GM23248 (cell line): ENCODE data around the gene SENP1. TPM values are rescaled to one million over a fixed set of nuclear protein-coding genes. Genes with fewer than 3 reads are reported as not detected.

Experiments
- DNase-seq: peaks from one replicate; pipeline ENCODE4 v3.0.0-alpha.2; 2015
- H2AFZ ChIP-seq: fragments of 200-600 bp; sonication (generic); 2 replicates; pipeline ENCODE4 v1.6.1; 2016; ENCODE audit warnings: antibody characterized with exemption
- H3F3A ChIP-seq: fragments of 200-600 bp; sonication (generic); 2 replicates; pipeline ENCODE4 v1.6.1; 2016; ENCODE audit warnings: mild to moderate bottlenecking, antibody characterized with exemption, mixed run types; ENCODE audit not compliant: insufficient read depth
- H3K27ac ChIP-seq: fragments of 200-600 bp; sonication (generic); 2 replicates; pipeline ENCODE4 v1.5.1; 2016; ENCODE audit warnings: mild to moderate bottlenecking
- H3K27me3 ChIP-seq: fragments of 200-600 bp; sonication (generic); replicated peaks from 2 replicates; pipeline ENCODE4 v1.6.1; 2016; ENCODE audit warnings: mild to moderate bottlenecking; ENCODE audit not compliant: insufficient read depth
- H3K36me3 ChIP-seq: fragments of 200-600 bp; sonication (generic); 2 replicates; pipeline ENCODE4 v1.6.1; 2016; ENCODE audit warnings: low read depth, mild to moderate bottlenecking
- H3K4me1 ChIP-seq: fragments of 200-600 bp; sonication (generic); 2 replicates; pipeline ENCODE4 v1.6.1; 2016; ENCODE audit warnings: mild to moderate bottlenecking; ENCODE audit not compliant: insufficient read depth
- H3K4me2 ChIP-seq: fragments of 200-600 bp; sonication (generic); one replicate; pipeline ENCODE4 v1.6.1; 2016; ENCODE audit warnings: mild to moderate bottlenecking; ENCODE audit not compliant: unreplicated experiment
- H3K4me3 ChIP-seq: fragments of 200-600 bp; sonication (generic); 2 replicates; pipeline ENCODE4 v1.5.1; 2016; ENCODE audit warnings: mild to moderate bottlenecking
- H3K79me2 ChIP-seq: fragments of 200-600 bp; sonication (generic); 2 replicates; pipeline ENCODE4 v1.6.1; 2016; ENCODE audit warnings: mild to moderate bottlenecking; ENCODE audit not compliant: insufficient read depth
- H3K9ac ChIP-seq: fragments of 200-600 bp; sonication (generic); 2 replicates; pipeline ENCODE4 v1.6.1; 2016; ENCODE audit warnings: mild to moderate bottlenecking
- H3K9me2 ChIP-seq: fragments of 200-600 bp; sonication (generic); 2 replicates; pipeline ENCODE4 v1.6.1; 2016; ENCODE audit warnings: mixed run types, mild to moderate bottlenecking, moderate library complexity; ENCODE audit not compliant: insufficient read depth
- H3K9me3 ChIP-seq: fragments of 200-600 bp; sonication (generic); one replicate; pipeline ENCODE4 v1.6.1; 2017; ENCODE audit warnings: low read depth
- H4K20me1 ChIP-seq: fragments of 200-600 bp; sonication (generic); 2 replicates; pipeline ENCODE4 v1.6.0; 2016; ENCODE audit not compliant: insufficient read depth
- EZH2 ChIP-seq: fragments of 200-600 bp; sonication (generic); IDR thresholded peaks from 2 replicates; pipeline ENCODE4 v1.6.1; 2018; ENCODE audit warnings: antibody characterized with exemption, mild to moderate bottlenecking; ENCODE audit not compliant: insufficient read depth, poor library complexity, severe bottlenecking
- EZH2phosphoT487 ChIP-seq: fragments of 200-600 bp; sonication (generic); IDR thresholded peaks from 2 replicates; pipeline ENCODE4 v1.6.1; 2018; ENCODE audit warnings: antibody characterized with exemption, moderate library complexity, mild to moderate bottlenecking, low read depth; ENCODE audit not compliant: insufficient read depth
- WGBS, 2 experiments: methylation state at CpG; one replicate each; pipeline ENCODE4 v1.1.6; 2015 to 2017; ENCODE audit warnings: low lambda C conversion rate in 2 of 2, low coverage in 1 of 2; ENCODE audit errors: missing lambda C conversion rate in 2 of 2; 5-methylcytosine and 5-hydroxymethylcytosine counted together
- in situ Hi-C: fragments of 300-500 bp; cut with MboI; formaldehyde crosslinking; loops from 2 replicates; pipeline ENCODE4 v1.15.0; 2020
- polyA plus RNA-seq: library from polyadenylated mRNA; unstranded; fragments of >200 nt; fragmentation: Nextera tagmentation; extraction: Ambion mirVana; gene quantifications from 2 replicates; pipeline ENCODE4 v1.2.1, GENCODE V29; 2016
- total RNA-seq: library from RNA; depleted of rRNA; stranded (reverse); fragments of >200 nt; shearing (Covaris generic); gene quantifications from 2 replicates; pipeline ENCODE4 v1.2.3, GENCODE V29; 2014

Gene SENP1
- total and polyA plus RNA-seq, 2 experiments from 2014 or later, result 6.7 to 15.3 TPM

- no peak for TF ChIP-seq EZH2
- TF ChIP-seq EZH2phosphoT487, result no peak
- peaks cover 7% of the 10 kb centered on the region; the same call in 1 of the 2 replicates for H3K36me3 ChIP-seq
- DNase-seq, result no peak
- H3K4me2 ChIP-seq, result no peak overlapping the region
- H3K9me2 ChIP-seq, result no peaks in the 10 kb centered on the region
- no peak overlapping the region for H2AFZ ChIP-seq
- no peaks in the 10 kb centered on the region for H3K4me1 ChIP-seq
- no peak overlapping the region for H3K9ac ChIP-seq
- H3K79me2 ChIP-seq, result no peaks in the 10 kb centered on the region
- no peaks in the 10 kb centered on the region for H4K20me1 ChIP-seq
- 88 to 100% methylated on average over 1 of the region's 1 CpG for WGBS, 2 experiments
- no peaks in the 10 kb centered on the region for H3F3A ChIP-seq
- no peaks in the 10 kb centered on the region for H3K9me3 ChIP-seq
- no peaks in the 10 kb centered on the region for H3K27me3 ChIP-seq
- in situ Hi-C loops, result no loop called here
- H3K27ac ChIP-seq, result no peak overlapping the region
- no peak overlapping the region for H3K4me3 ChIP-seq
These were observed 66.7 kb downstream of the SENP1 start for GRCh38 chr12:48039151-48039550.

- H3K9ac ChIP-seq, result no peak overlapping the region
- no peak for DNase-seq
- H3K4me1 ChIP-seq, result no peaks in the 10 kb centered on the region
- no peaks in the 10 kb centered on the region for H3K9me3 ChIP-seq
- no peaks in the 10 kb centered on the region for H3K36me3 ChIP-seq
- TF ChIP-seq EZH2phosphoT487 (no peak), EZH2 (no peak)
- H3K79me2 ChIP-seq, result no peaks in the 10 kb centered on the region
- H2AFZ ChIP-seq, result no peak overlapping the region
- H3K27me3 ChIP-seq, result no peaks in the 10 kb centered on the region
- WGBS, 2 experiments, result 69 to 76% methylated on average over 5 of the region's 5 CpGs
- no peak overlapping the region for H3K27ac ChIP-seq
- no peaks in the 10 kb centered on the region for H3F3A ChIP-seq
- no peak overlapping the region for H3K4me3 ChIP-seq
- in situ Hi-C loops, result no loop called here
- no peaks in the 10 kb centered on the region for H4K20me1 ChIP-seq
- H3K9me2 ChIP-seq, result no peaks in the 10 kb centered on the region
- no peak overlapping the region for H3K4me2 ChIP-seq
These were observed 67.8 kb downstream of the SENP1 start for GRCh38 chr12:48038085-48038484.

- Histone ChIP-seq H3K4me1 (no peaks in the 10 kb centered on the region), H3K27ac (no peak overlapping the region), H3K4me2 (peak overlapping the region; percentile 35), H3F3A (no peaks in the 10 kb centered on the region), H3K36me3 (no peaks in the 10 kb centered on the region), H3K79me2 (no peaks in the 10 kb centered on the region), H4K20me1 (no peaks in the 10 kb centered on the region), H3K9ac (no peak overlapping the region), H3K4me3 (no peak overlapping the region), H3K9me3 (no peaks in the 10 kb centered on the region), H3K9me2 (no peaks in the 10 kb centered on the region), H3K27me3 (no peaks in the 10 kb centered on the region), H2AFZ (peak overlapping the region; percentile 67)
- TF ChIP-seq EZH2phosphoT487, result no peak
- 23 to 27% methylated on average over 7 to 9 of the region's 9 CpGs for WGBS, 2 experiments
- in situ Hi-C loops, result no loop called here
- DNase-seq, result no peak
These were observed 68.5 kb downstream of the SENP1 start for GRCh38 chr12:48037267-48037915.

GRCh38 chr12:48036818-48037217 lies 69.1 kb downstream of the SENP1 start:
- Histone ChIP-seq H3K27ac (no peak overlapping the region), H3K4me2 (no peak overlapping the region), H3K4me1 (no peaks in the 10 kb centered on the region), H3K36me3 (no peaks in the 10 kb centered on the region), H3K9ac (no peak overlapping the region), H3F3A (no peaks in the 10 kb centered on the region), H3K9me3 (no peaks in the 10 kb centered on the region), H4K20me1 (no peaks in the 10 kb centered on the region), H3K27me3 (no peaks in the 10 kb centered on the region), H3K9me2 (no peaks in the 10 kb centered on the region), H3K4me3 (no peak overlapping the region), H2AFZ (no peak overlapping the region), H3K79me2 (no peaks in the 10 kb centered on the region)
- in situ Hi-C loops, result no loop called here
- WGBS, 2 experiments, result 77 to 82% methylated on average over 4 of the region's 4 CpGs
- no peak for TF ChIP-seq EZH2
- no peak for TF ChIP-seq EZH2phosphoT487
- DNase-seq, result no peak
